ENCODE measurements around the gene SMIM3. TPM values are rescaled to one million over a fixed set of nuclear protein-coding genes. Genes with fewer than 3 reads are reported as not detected.
A peak's percentile ranks its signal among the peaks of the same experiment; 100 is the strongest.

The SMIM3 gene
- total and polyA plus RNA-seq, 2 of the 8 experiments (the other 6 are each of a cell fraction or from before 2014, with no cell fraction given), result 10.4 to 15.7 TPM

GRCh38 chr5:150758203-150758530 lies 20.4 kb upstream of the SMIM3 start:
- H2BK120ac ChIP-seq (replicated peaks; ENCODE audit: low read depth, low read length), result no peak overlapping the region
- H3K4me2 ChIP-seq (ENCODE audit: insufficient read depth in 1 of 2, low read depth in 2 of 2, low read length in 2 of 2), result peak overlapping the region; percentile 80 to 89
- H2BK15ac ChIP-seq (ENCODE audit: low read length), result no peak overlapping the region
- H3K23ac ChIP-seq (ENCODE audit: insufficient read length), result no peak overlapping the region
- H2BK5ac ChIP-seq (ENCODE audit: low read depth, low read length), result peak overlapping the region; percentile 45; the same call in 1 of the 2 replicates
- H4K20me1 ChIP-seq (replicated peaks in 1 of 2; ENCODE audit: control insufficient read depth in 1 of 2, insufficient read depth in 2 of 2, low read length in 2 of 2), result no peaks in the 10 kb centered on the region
- TF ChIP-seq USF2 (IDR thresholded peaks at IDR 0.05; ENCODE audit: low read length) (no peak), KDM4A (IDR thresholded peaks at IDR 0.05; ENCODE audit: low read depth, low read length, severe bottlenecking) (peak; percentile 6), TAF7 (optimal IDR thresholded peaks at IDR 0.05; ENCODE audit: borderline replicate concordance, low read depth, low read length) (no peak)
- 0 out of 2 replicates have a peak overlapping the region, but pooled peaks have one; percentile 19 for H2AFZ ChIP-seq (ENCODE audit: low read length)
- H3K14ac ChIP-seq (ENCODE audit: insufficient read length), result no peak overlapping the region
- peak overlapping the region; percentile 77 to 98 (median 81) for H3K4me3 ChIP-seq (ENCODE audit: extremely low read depth in 1 of 4, insufficient read depth in 2 of 4, low read depth in 3 of 4, low read length in 4 of 4)
- H3K23me2 ChIP-seq (ENCODE audit: low read depth, low read length), result peaks cover 3% of the 10 kb centered on the region; the same call in 1 of the 2 replicates
- no peak for DNase-seq (ENCODE audit: low read depth in 1 of 2, low spot score in 2 of 2)
- H2BK12ac ChIP-seq (ENCODE audit: low read depth, low read length), result no peak overlapping the region
- H3K18ac ChIP-seq (ENCODE audit: extremely low read depth, low read length), result peak overlapping the region; percentile 66; the same call in 1 of the 2 replicates
- H2BK20ac ChIP-seq (ENCODE audit: low read length), result no peak overlapping the region
- WGBS, 2 experiments (ENCODE audit: extremely low coverage in 1 of 2, insufficient coverage in 1 of 2, insufficient read length in 1 of 2, insufficient replicate concordance in 2 of 2, low coverage in 1 of 2, low lambda C conversion rate in 2 of 2, missing lambda C conversion rate in 1 of 2), result 13% methylated on average over 12 of the region's 12 CpGs; no CpG with 5 or more reads in 1 of the 2 experiments
- no peak for FAIRE-seq
- no peak overlapping the region for H2AK5ac ChIP-seq (ENCODE audit: low read depth, low read length)
- peaks cover 6 to 10% of the 10 kb centered on the region in 2 experiments; a peak in 3 of 4 replicates for H3K9me3 ChIP-seq (ENCODE audit: insufficient read depth in 2 of 2, low read depth in 1 of 2, low read length in 1 of 2)
- peaks cover 0 to 3% (median 0%) of the 10 kb centered on the region in 4 experiments; a peak in 1 of 7 replicates for H3K27me3 ChIP-seq (replicated peaks in 1 of 4; ENCODE audit: control insufficient read depth in 3 of 4, extremely low read depth in 1 of 4, insufficient read depth in 3 of 4, low read length in 3 of 4)
- H3K79me2 ChIP-seq (ENCODE audit: control insufficient read depth in 1 of 2, insufficient read depth in 2 of 2, low read length in 2 of 2), result peaks cover 4 to 18% of the 10 kb centered on the region in 2 experiments; a peak in 3 of 4 replicates
- H3K4ac ChIP-seq (replicated peaks; ENCODE audit: insufficient read length, low read depth, low read length), result no peak overlapping the region
- no peak overlapping the region for H4K8ac ChIP-seq (ENCODE audit: extremely low read depth, insufficient read depth, low read length)
- peak overlapping the region; percentile 76 to 87 (median 84) for H3K9ac ChIP-seq (replicated peaks in 1 of 4; ENCODE audit: extremely low read depth in 1 of 4, low read depth in 3 of 4, low read length in 3 of 4)
- H4K5ac ChIP-seq (ENCODE audit: insufficient read length, low read depth, low read length), result no peak overlapping the region
- no peak overlapping the region for H3K56ac ChIP-seq (replicated peaks; ENCODE audit: insufficient read length, low read depth, low read length)
- H4K91ac ChIP-seq (replicated peaks; ENCODE audit: insufficient read length, low read length), result no peak overlapping the region
- ChIA-PET POLR2A (ENCODE audit: partially characterized antibody) (interaction anchor here (0.8 to 2.3 kb wide), 13 partner anchors 8 to 308 kb away, joined by 3 to 13 read pairs (median 4); partner anchors contain the start of genes IRGM, RBM22, RPS14 and SMIM3), CTCF (ENCODE audit: partially characterized antibody) (interaction anchor here (0.7 to 2.9 kb wide), 6 partner anchors 17 to 111 kb away, joined by 3 to 18 read pairs (median 3); partner anchors contain the start of genes RBM22 and SMIM3)
- no peaks in the 10 kb centered on the region for H3K79me1 ChIP-seq (ENCODE audit: low read depth, low read length)
- H3K27ac ChIP-seq (ENCODE audit: low read depth, low read length), result peak overlapping the region; percentile 92; the same call in 1 of the 2 replicates
- peaks cover 0 to 2% (median 0%) of the 10 kb centered on the region in 4 experiments; a peak in 1 of 7 replicates for H3K4me1 ChIP-seq (replicated peaks in 1 of 4; ENCODE audit: control insufficient read depth in 3 of 4, insufficient read depth in 4 of 4, low read length in 3 of 4)
- peaks cover 2 to 24% (median 14%) of the 10 kb centered on the region in 4 experiments; a peak in 6 of 8 replicates for H3K36me3 ChIP-seq (ENCODE audit: control insufficient read depth in 2 of 4, insufficient read depth in 4 of 4, low read length in 3 of 4)
